ENCODE measurements around the gene PRPH.

DNA sequence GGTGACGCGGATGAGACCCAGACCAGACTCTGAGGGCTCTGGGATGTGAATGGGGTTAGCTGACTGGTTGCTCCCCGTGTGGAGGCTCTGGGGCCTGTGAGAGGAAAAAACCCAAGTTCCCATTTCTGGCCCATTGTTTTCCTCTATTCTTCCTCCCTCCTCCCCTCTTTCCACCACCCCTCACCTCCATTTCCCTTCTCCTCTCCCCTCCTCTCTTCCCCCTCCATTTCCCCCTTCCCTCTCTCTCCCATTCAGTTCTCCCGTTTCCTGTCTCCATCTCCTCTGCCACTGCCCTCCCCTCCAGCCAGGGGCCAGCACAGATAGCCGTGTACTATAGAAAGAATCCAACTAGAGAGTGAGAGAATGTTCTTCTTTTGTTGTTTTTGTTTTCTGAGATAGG, 12.6 kb upstream of the PRPH start:
- TF ChIP-seq CTCF (IDR thresholded peaks at IDR 0.05; ENCODE audit: low read length) (no peak), EZH2phosphoT487 (IDR thresholded peaks at IDR 0.05; ENCODE audit: low read length) (no peak), EZH2 (optimal IDR thresholded peaks at IDR 0.05; ENCODE audit: low read depth, low read length) (no peak)

All from MM.1S (cell line).